Measurements from ENCODE around the gene PRKAG2.
"Not testable (repeated sequence)": the region's sequence is repeated elsewhere in the genome, so short reads cannot be mapped to it uniquely, and the experiment has no call there.

The PRKAG2 gene

DNA sequence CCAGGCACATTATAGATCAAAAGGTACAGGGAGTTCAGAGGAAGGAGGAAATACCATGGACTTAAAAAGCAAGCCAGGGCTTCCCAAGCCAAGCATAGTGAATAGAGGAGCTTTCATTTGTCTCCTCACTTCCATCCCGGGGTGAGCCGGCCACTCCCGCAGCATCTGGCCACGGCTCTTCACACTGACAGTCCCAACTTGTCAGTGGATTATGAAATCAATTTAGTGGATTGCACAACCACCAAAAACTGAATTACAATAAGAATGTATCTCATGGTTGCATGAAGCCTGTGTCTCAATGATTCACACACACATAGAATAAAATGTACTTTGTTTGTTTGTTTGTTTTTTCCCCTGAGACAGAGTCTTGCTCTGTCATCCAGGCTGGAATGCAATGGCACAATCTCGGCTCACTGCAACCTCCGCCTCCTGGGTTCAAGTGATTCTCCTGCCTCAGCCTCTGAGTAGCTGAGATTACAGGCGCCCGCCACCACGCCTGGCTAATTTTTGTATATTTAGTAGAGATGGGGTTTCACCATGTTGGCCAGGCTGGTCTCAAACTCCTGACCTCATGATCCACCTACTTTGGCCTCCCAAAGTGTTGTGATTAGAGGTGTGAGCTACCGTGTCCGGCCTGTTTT, 79.1 kb downstream of the PRKAG2 start:
- DNase-seq = not testable (repeated sequence)

DNA sequence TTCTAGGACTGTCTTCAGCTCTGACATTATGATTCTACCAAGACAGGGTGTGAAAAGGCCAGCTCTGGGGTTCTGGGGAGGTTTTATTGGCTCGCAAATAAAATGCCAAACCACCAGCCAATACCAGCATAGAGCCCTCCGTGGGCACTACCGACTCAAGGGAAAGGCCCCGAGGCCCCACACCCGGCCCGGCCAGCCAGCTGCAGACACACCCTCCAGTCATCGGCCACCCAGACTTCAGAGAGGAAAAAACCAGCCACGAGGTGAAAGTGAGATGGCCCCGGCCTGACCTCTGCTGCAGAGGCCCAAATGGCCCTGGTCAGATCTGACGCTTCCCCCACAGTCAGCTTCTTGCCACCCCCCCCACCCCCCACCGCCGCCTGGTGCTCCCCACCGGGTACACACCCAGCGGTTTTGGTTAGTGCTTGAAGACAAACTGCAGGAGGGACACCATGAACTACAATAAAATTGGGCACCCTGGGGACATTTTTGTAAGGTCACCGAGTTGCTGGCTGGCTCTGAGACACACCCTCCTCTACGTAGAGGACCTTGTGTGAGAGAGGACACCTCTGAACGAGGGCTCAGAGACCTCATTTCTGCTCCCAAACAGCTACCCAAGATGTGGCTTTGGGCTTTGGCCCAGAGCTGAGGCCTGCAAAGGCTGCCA, 79.9 kb downstream of the PRKAG2 start:
- no peak for DNase-seq

DNA sequence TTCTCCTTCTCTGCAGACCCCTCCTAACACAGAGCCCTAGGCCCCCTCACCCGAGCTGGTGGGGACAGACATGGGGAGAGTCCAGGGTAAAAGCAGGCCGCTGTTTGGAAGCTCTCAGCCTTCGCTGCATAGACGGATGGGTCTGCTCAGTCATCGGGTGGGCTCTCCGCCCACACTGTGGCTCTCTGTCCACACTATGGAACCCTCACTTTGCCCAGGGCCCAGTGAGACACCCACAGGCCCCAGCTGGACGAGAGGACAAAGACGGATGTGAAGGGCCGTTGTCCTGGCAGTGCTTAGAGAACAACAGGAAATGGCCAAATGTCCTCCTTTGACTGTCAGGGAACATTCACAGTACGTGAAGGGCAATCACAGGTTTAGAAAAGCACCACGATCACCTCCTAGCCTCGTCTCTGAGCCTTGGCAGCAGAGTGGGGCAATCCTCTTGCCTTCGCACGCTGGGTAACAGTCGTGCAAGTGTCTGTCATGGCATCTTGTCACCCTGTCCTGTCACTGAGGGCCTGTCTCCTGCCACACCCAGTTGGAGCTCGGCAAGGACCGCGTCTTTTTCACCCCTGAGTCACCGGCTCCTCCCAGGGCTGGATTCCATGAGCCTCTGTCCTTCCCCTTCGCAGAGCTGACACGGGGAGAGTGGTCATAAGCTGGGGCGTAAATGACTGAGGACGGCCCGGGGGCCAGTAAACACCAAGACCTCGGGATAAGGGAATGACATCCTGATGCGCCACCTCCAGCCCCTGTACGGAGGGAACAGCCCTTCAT, 80.6 kb downstream of the PRKAG2 start:
- DNase-seq = no peak

DNA sequence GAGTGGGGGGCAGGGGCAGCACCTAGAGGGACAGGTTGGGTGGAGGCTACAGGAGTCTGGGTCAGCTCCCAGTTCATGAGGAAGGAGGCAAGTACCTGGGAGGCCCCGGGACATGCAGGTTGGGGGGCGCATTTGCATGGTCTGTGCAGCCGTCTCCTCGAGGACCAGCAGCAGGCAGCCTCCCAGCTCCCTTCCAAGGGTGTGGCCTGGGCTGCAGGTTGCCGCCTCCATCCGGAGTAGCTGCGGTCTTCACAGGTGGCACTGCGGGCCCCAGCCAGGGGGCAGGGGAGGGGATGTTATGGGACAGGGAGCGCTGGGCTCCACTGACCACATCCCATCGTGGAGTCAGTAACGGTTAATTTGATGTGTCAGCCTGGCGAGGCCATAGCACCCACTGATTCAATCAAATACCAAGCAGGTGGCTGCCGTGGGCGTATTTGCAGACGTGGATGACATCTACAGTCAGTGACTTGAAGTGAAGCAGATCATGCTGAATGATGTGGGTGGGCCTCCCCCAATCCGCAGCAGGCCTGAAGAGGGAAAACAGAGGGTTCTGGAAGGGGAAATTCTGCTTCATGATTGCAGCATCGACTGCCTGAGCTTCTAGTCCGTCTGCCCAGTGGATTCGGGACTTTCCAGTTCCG, 81.6 kb downstream of the PRKAG2 start:
- DNase-seq = peak; percentile 36

DNA sequence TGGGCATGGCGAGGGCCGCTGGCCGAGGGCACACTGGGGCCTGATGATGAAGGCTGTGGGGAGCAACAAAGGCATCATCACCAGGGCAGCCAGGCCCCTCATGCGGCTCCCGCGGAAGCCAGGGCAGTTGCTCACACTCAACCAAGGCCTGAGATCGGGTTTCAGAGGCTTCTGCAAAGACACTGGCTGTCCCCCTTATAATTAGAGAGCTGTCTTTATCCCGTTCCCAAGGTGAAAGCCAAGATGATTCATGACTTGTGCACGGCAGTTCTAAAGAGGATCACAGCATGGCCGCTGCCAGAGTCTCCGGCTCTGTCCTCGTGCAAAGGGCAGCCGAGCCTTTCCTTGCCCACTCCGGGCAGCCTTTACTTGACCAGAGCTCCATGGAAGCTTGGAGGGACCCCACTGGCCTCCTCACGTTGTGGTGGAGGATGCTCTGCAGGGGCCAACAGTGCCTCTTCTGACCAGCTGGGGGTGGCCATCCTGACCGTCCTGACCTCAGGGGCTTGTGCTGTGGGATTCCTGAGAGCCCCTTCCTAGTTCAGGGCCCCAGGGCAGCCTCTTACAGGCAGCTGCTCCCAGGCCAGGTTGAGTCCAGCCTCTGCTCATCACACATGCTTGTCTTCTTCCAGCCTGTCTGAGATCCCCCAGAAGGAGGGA, 82.3 kb downstream of the PRKAG2 start:
- DNase-seq = no peak

DNA sequence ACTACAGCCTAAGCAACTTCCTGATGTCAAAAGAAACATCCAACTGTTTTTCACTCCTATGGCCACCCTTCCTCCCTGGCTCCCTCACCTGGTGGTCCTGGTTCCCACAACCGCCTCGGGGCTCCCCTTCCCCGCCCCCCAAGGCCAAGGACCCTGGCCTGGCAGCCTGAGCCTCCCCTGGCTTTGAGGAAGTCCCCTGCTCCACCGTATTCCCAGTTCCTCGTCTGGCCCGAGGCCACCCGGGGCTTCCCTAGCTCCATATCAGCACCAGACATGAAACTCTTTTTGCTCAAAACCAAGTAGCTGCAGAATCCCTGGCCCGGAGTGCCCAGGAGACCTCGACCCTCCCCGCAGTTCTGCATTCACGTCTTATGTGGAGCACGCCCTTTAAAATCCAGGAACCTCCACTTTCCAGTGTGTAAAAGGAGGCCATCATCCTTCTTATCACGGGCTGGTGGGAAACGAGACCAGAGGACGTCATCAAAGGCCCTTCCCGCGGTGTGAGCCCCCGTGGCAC, 82.9 kb downstream of the PRKAG2 start:
- no peak for DNase-seq

DNA sequence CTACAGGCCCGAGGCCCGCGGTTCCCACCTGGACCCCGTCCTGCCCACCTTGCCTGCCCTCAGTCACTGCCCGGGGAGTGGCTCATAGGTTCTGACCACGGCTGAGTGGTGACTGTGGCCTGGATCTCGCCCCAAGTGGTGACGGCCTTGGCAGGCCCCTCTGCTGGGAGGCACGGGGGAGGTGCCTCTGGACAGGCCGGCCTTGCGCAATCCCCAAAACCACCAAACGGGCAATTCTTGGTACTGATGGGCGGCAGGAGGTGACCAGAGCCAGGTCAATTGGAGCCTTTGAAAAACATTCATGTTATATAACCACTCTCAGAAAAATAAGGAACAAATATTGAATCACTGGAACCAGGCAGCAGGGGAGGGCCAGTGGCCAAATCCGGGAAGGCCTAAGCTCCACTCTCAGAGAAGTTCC, 83.4 kb downstream of the PRKAG2 start:
- DNase-seq = no peak

DNA sequence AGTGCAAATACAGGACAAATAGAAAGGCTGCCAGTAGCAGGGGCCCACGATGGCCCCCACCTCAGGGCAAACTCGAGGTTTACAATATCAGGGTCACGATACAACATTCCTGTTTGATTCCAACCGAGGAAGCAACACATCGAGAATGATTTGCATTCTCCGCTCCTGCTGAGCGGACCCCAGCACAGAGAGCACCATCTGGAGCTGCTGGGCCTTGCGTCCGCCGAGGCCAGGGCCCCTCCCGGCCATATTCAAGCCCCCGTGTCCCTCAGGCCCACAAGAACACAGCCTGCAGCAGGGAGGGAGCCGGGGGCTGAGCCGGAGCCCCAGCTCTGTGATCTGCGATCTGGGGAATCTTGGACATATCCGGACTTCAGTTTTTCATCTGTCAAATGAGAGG, 84.3 kb downstream of the PRKAG2 start:
- DNase-seq = no peak

DNA sequence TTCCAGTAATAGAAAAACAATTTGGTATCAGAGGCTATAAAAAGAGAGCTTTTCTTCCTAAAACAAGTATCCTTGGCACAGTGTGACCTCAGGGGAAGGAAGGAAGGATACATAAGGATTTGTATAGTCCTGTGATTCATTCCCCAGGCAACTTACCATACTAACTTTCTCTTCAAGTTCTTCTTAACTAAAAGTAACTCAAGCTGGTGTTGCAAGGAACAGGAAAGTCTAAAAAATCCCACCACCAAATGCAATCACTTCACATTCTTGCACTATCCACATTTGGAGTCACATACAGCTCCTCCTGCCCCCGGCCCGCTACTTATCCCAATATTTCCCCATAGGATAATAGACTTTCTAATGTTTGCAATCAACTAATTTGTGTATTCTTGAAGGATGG, 84.8 kb downstream of the PRKAG2 start:
- DNase-seq = no peak

DNA sequence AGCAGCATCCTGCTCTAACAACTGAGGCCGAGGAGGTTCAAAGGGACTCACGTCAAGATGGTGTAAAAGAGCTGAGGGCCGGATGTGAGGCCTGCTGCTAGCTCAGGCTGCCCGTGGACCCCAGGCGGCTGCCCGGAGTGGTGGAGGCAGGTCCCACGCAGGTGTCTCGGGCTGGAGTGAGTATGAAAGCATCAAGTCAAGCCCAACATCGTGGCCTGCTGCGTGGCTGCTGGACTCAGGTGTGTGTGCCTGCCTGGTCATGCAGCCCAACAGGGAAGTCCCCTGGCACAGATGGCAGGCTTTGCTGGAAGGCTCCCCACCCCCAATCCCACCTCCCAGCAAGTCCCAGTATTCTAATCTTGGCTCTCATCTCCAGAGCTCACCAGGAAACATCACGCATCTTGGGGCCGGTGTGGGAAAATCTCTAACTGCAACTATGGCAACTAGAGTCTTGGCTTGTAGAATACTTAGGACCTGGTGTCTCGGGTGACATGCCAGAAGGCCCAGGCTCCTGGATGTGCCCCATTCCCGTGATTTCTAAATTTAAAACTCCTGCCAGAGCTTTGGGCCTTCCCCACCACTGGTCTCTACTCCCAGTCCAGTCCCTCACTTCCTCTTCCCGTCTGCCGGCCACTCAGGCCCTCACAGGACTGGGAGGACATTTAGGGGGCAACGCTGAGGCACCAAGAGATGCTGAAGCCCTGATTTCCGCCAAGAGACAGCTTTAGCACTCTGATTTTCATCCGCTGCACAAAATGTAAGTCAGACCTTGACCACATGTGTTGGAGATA, 85.9 kb downstream of the PRKAG2 start:
- no peak for DNase-seq

DNA sequence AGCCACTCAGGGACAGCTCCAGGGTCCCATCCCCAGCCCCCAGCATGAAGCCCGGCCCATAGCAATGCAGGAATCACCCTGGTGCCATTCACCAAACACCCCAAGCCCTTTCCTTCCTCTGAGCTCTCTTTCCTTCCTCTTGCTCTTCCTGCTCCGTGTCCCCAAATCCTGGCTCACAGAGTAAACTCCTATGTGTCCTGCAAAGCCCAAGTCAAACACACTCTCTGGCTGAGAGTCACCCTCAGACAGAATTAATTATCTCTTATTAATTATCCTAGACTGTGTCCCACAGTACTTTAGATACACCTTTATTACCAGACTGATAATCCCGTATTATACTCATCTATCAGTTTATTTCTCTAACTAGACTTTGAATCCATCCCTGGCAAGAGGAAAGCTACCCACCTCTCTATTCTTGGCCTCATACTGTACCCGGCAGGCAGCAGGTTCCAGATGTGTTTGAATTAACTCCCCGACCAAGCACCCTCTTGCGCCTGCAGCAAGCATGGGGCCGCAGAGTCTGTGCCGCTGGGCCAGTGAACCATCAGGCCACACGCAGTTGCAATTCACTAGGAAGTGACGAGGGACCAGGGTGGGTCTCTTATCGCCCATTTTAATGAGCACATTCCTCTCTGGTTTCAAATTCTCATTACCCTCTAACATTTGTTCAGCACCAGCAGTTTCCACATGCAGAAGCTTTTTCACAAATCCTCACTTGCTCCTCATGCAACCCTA, 86.7 kb downstream of the PRKAG2 start:
- no peak for DNase-seq

DNA sequence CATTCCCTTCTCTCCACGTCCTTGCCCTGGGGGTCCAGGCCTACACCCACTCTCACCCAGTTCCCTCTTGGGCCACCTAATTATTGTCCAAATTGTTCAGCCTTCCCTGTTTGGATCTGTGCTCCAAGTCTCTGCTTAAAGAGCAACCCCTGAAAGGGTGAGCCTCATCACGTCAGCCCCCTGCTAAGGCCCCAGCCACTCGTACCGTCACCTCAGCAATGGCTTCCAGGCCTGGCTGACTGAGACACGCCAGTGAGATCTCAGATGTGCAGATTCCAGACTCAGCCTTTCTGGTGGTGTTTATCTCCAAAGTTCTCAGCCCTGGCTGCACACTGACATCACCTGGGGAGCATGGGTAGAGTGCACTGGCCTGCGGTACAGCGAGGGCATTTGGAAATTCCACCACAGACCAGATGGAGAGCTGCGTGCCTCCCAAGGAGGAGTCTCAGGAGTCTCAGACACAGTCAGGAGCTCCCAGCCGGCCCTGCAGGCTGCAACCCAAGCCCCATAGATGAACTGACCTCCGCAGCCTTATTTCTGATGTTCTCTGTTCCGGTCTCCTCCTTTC, 87.5 kb downstream of the PRKAG2 start:
- DNase-seq = no peak

DNA sequence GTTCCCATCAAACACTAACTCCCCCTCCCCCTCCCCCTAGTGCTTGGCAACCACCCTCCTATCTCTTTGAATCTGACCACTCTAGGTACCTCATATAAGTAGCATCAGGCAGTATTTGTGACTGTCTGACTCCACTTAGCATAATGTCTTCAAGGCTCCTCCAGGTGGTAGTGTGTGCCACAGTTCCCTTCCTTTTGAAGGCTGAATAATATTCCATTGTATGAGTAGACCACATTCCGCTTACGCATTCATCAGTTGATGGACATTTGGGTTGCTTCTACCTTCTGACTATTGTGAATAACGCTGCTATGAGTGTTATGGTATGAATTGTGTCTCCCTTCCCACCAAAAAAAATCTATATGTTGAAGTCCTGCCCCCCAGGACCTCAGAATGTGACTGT, 89.6 kb downstream of the PRKAG2 start:
- DNase-seq = no peak

DNA sequence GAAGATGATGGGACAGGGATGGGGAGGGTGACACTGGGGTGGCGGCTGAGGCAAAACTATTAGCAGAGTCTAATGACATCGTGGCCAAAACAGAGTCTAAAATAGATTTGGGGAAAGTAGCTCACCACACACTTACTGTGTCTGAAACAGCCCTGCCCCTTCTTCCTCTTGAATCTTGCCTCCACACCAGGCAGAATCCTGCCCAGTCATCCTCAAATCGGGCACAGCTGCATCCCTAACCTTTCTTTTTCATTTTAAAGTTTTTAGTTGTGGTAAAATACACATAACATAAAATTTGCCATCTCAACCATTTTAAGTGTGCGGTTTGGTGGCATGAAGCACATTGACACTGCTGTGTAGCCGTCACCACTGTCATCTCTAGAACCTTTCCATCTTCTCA, 90.0 kb downstream of the PRKAG2 start:
- DNase-seq = no peak

DNA sequence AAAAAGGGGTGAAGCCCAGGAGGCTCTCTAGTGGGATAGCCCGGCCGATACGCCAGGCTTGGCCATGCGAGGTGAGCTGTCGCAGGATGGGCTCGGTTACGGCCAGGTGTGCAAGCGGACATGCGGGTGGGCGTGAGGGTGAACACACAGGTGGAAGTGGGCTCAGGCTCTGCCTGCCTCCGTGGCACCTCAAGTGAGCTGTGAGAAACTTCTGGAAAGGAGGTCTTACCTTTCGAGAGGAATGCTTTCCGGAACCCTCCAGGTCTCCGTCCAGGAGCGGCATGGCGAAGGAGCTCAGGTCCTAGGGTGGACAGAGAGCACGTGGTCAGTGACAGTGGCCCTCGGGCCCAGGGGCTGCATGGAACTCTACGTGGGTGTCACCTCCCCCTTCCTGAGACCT, 90.7 kb downstream of the PRKAG2 start:
- DNase-seq = no peak

DNA sequence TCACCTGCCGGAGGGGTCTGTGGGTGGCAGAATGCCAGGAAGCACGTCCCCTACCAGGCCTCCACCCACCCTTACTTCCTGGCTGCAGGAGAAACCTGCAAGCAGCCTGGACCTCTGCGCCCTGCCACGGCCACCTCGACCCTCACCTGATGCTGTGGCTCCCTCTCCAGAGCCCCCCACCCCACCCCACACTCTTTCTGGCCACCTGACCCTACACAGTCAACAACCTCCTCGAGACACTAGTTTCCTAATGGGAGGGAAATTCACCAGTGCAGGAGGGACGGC, 91.3 kb downstream of the PRKAG2 start:
- no peak for DNase-seq

DNA sequence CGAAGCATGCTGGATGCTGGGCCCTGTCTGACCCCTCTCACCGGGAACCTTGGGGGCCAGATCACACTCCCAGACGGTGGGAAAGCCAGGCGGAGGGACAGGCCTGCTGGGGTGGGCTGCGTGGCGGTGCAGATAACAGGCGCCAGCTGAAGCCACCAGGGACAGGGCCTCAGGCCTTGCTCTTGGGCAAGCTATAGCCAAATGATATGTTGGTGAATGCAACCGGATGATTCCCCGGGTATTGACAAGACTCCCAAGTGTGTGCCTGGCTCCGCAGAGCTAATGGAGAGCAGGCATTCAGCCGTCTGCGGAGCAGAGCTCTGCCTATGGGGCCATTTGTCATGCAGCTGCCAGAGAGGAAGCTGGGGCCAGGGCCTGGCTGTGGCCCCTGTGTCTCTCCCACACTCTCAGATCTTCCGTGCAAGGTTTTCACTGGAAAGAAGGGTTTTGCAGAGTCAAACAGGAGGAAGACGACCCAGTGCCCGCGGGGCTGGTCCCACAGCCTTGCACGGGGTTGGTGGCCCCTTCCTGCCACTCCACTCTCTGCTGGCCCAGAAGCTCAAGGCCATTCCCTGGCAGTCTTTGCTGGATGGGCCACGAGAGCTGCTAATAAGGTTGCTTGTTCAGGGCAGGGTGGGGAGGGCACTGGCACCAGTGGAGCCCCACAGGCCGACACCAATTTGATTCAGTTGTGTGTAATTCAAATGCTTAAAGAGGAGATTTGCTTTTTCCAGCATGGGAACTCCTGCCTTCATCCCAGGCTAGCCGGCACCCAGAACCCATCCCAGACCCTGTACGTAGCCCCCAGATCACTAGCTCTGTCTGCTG, 91.8 kb downstream of the PRKAG2 start:
- DNase-seq = no peak

DNA sequence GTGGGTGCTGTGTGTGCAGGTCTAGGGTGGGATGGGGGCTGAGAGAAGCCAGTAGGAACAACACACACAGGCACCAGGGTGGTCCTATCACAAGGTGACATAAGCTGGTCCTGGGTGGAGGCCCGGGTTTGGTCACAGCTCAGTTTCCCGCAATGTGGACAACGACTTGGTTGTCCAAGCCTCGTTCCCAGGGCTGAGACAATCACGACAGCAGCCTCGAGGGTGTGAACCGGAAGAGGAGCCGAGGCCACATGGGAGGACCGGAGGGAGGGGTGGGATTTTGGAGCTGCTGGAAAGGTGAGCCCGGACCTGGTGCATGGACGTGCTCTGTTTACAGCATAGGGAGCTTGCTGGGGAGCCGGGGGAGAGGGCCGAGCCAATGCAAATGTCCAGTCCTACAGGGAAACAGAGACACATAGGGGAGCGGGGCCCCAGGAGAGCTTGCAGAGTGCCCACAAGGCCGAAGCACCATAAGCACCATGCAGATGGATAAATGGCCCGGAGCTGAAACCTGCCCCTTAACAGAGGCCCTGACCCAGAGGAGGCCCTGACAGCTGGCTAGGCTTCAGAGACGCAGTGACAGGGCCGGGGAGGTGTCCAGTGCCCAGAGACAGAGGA, 92.8 kb downstream of the PRKAG2 start:
- no peak for DNase-seq

DNA sequence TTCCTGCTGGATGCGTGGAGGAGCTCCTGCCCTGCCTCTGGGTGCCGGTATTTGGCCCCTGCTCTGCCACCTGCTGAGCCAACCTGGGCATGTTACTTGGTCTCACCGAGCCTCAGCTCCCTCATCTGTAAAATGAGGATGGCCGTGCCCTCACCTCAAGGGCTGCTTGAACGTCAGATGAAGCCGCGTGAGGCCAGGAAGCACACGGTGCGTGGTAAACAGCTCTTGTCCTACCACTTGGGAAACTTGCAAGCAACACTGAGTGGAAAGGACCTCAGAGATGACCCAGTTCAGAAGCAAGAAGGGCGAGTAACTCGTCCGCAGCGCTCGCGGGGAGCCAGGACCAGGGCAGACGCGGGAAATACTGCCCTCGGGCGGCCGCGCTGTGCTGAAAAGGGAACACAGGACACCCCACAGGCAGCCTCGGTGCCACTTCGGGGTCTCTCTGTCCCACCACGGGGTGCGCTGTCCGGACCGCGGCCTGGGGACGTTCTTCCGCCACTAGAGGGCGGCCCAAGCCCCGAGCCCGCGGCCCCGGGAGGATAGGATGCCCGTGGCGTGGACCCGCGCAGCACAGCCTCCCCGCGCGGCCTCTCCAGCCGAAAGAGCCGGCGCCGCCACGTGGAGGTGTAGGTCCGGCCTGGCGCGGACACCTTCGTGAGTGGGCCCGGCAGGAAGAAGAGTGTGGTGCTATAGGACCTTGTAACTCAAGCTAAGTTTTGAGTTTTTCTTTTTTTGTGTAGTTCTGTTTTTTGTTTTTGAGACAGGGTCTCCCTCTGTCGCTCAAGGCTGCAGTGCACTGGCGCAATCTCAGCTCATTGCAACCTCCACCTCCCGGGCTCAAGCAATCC, 94.1 kb downstream of the PRKAG2 start:
- DNase-seq = peak; percentile 73
